ENCODE results near the gene TMCO4. TPM values are rescaled to one million over a fixed set of nuclear protein-coding genes. Genes with fewer than 3 reads are reported as not detected.

Gene TMCO4
- total RNA-seq, 4 donors from 2014 or later, result 16.1 to 36.2 (median 26.9) TPM

DNA sequence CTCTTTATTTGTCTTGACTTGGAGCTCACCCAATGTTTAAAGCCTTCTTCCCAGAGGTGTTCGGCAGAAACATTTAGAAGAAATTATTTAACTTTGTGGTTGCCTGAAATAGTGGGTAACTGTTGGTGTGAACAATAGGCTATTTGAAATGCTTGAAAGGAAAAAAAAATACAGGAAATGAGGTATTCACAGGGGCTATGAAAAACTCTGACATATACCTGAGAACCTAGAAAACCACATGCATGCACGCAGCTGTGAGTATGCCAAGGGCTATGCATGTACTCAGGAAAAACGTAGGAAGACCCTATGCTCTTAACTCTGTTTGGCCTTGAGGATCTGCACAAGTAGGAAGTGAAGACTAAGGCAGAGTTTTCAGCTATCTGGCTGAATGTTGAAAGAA lies 31.7 kb upstream of the TMCO4 start:
- no peak overlapping the region for H3K4me3 ChIP-seq
- intact Hi-C loops (cut with DNase I; ENCODE audit: low total_unique reads), result no loop called here
- in situ Hi-C loops (cut with MboI; ENCODE audit: low pct_ligation_motif_present in 1 of 4, low pct_unique_long_range_greater_than_20kb in 1 of 4, low sequenced_read_pairs in 3 of 4), result no loop called here
- no peaks in the 10 kb centered on the region for H3K36me3 ChIP-seq
- 86 to 91% methylated on average over 2 to 3 of the region's 3 CpGs for WGBS, 2 donors (ENCODE audit: low coverage in 1 of 2)
- no peaks in the 10 kb centered on the region for H3K4me1 ChIP-seq
- H3K27me3 ChIP-seq, result peaks cover 4% of the 10 kb centered on the region
- H3K9me3 ChIP-seq, result no peaks in the 10 kb centered on the region
- TF ChIP-seq, protein P1, sequence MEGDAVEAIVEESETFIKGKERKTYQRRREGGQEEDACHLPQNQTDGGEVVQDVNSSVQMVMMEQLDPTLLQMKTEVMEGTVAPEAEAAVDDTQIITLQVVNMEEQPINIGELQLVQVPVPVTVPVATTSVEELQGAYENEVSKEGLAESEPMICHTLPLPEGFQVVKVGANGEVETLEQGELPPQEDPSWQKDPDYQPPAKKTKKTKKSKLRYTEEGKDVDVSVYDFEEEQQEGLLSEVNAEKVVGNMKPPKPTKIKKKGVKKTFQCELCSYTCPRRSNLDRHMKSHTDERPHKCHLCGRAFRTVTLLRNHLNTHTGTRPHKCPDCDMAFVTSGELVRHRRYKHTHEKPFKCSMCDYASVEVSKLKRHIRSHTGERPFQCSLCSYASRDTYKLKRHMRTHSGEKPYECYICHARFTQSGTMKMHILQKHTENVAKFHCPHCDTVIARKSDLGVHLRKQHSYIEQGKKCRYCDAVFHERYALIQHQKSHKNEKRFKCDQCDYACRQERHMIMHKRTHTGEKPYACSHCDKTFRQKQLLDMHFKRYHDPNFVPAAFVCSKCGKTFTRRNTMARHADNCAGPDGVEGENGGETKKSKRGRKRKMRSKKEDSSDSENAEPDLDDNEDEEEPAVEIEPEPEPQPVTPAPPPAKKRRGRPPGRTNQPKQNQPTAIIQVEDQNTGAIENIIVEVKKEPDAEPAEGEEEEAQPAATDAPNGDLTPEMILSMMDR (IDR thresholded peaks at IDR 0.05), result no peak
- no peak for TF ChIP-seq EP300 (IDR thresholded peaks at IDR 0.05; ENCODE audit: low read depth)
- no peak for TF ChIP-seq POLR2AphosphoS5 (IDR thresholded peaks at IDR 0.05)
- TF ChIP-seq POLR2A (IDR thresholded peaks at IDR 0.05), result no peak
- H3K27ac ChIP-seq, result no peak overlapping the region
- no peak for DNase-seq

DNA sequence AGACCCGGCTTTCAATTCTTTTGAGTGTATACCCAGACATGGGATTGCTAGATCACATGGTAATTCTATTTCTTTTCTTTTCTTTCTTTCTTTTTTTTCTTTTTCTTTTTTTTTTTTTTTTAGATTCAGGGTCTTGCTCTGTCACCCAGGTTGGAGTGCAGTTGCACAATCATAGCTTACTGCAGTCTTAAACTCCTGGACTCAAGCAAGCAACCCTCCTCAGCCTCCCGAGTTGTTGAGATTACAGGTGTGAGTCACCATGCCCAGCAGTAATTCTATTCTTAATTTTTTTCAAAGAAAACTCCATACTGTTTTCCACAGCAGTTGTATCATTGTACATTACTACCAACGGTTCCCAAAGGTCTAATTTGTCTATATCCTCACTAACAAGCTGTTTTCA lies 28.8 kb upstream of the TMCO4 start:
- in situ Hi-C loops (cut with MboI; ENCODE audit: low pct_ligation_motif_present in 1 of 4, low pct_unique_long_range_greater_than_20kb in 1 of 4, low sequenced_read_pairs in 3 of 4), result no loop called here
- TF ChIP-seq POLR2AphosphoS5 (IDR thresholded peaks at IDR 0.05), result no peak
- no peak for TF ChIP-seq POLR2A (IDR thresholded peaks at IDR 0.05)
- TF ChIP-seq, protein P1 (IDR thresholded peaks at IDR 0.05), result no peak
- TF ChIP-seq EP300 (IDR thresholded peaks at IDR 0.05; ENCODE audit: low read depth), result no peak
- DNase-seq, result no peak
- intact Hi-C loops (cut with DNase I; ENCODE audit: low total_unique reads), result no loop called here
- Histone ChIP-seq H3K27me3 (peaks cover 4% of the 10 kb centered on the region), H3K27ac (no peak overlapping the region), H3K36me3 (no peaks in the 10 kb centered on the region), H3K9me3 (no peaks in the 10 kb centered on the region), H3K4me3 (no peak overlapping the region), H3K4me1 (no peaks in the 10 kb centered on the region)
- 74% methylated on average over 3 of the region's 3 CpGs; no CpG with 5 or more reads in 1 of the 2 donors for WGBS, 2 donors (ENCODE audit: low coverage in 1 of 2)

GRCh38 chr1:19825298-19825697 lies 25.6 kb upstream of the TMCO4 start:
- Histone ChIP-seq H3K9me3 (no peaks in the 10 kb centered on the region), H3K36me3 (no peaks in the 10 kb centered on the region), H3K27ac (no peak overlapping the region), H3K4me3 (no peak overlapping the region), H3K4me1 (no peaks in the 10 kb centered on the region), H3K27me3 (no peaks in the 10 kb centered on the region)
- 39 to 85% methylated on average over 2 to 6 of the region's 6 CpGs for WGBS, 2 donors (ENCODE audit: low coverage in 1 of 2)
- no peak for DNase-seq
- intact Hi-C loops (cut with DNase I; ENCODE audit: low total_unique reads), result no loop called here
- in situ Hi-C loops (cut with MboI; ENCODE audit: low pct_ligation_motif_present in 1 of 4, low pct_unique_long_range_greater_than_20kb in 1 of 4, low sequenced_read_pairs in 3 of 4), result no loop called here
- no peak for TF ChIP-seq POLR2AphosphoS5 (IDR thresholded peaks at IDR 0.05)
- TF ChIP-seq POLR2A (IDR thresholded peaks at IDR 0.05), result no peak
- TF ChIP-seq EP300 (IDR thresholded peaks at IDR 0.05; ENCODE audit: low read depth), result no peak
- TF ChIP-seq, protein P1 (IDR thresholded peaks at IDR 0.05), result no peak

DNA sequence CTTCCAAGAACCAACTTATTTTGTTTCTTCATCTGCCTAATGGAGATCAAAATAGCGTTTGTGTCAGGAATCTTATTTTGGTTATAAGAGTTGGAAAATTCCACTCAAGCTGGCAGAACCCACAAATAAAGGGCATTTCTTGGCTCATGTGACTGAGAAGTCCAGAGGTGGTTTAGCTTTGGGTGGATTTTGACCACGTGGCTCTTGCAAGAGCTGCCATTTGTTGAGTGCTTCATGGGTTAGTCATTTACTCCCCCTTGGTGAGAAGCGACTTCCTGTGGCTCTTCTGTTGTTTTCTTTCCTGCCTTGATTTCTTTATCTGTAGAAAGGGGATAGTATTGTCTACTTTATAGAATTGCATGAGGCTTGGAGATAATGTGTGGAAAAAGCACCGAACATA lies 24.8 kb upstream of the TMCO4 start:
- Histone ChIP-seq H3K9me3 (no peaks in the 10 kb centered on the region), H3K27ac (no peak overlapping the region), H3K36me3 (no peaks in the 10 kb centered on the region), H3K4me1 (no peaks in the 10 kb centered on the region), H3K4me3 (no peak overlapping the region), H3K27me3 (no peaks in the 10 kb centered on the region)
- in situ Hi-C loops (cut with MboI; ENCODE audit: low pct_ligation_motif_present in 1 of 4, low pct_unique_long_range_greater_than_20kb in 1 of 4, low sequenced_read_pairs in 3 of 4), result no loop called here
- intact Hi-C loops (cut with DNase I; ENCODE audit: low total_unique reads), result no loop called here
- TF ChIP-seq, protein P1 (IDR thresholded peaks at IDR 0.05), result no peak
- TF ChIP-seq POLR2AphosphoS5 (IDR thresholded peaks at IDR 0.05), result no peak
- no peak for TF ChIP-seq POLR2A (IDR thresholded peaks at IDR 0.05)
- TF ChIP-seq EP300 (IDR thresholded peaks at IDR 0.05; ENCODE audit: low read depth), result no peak
- DNase-seq, result no peak
- 77 to 88% methylated on average over 4 of the region's 4 CpGs for WGBS, 2 donors (ENCODE audit: low coverage in 1 of 2)

Data from transverse colon (tissue), 4 donors.